IPS DF 19.7 (cell line): ENCODE results near the gene EIPR1.

Source experiments
- DNase-seq: peaks from one replicate; pipeline ENCODE4 v3.0.0-alpha.2; 2013; ENCODE audit warnings: low read depth, low spot score

The EIPR1 gene

DNA sequence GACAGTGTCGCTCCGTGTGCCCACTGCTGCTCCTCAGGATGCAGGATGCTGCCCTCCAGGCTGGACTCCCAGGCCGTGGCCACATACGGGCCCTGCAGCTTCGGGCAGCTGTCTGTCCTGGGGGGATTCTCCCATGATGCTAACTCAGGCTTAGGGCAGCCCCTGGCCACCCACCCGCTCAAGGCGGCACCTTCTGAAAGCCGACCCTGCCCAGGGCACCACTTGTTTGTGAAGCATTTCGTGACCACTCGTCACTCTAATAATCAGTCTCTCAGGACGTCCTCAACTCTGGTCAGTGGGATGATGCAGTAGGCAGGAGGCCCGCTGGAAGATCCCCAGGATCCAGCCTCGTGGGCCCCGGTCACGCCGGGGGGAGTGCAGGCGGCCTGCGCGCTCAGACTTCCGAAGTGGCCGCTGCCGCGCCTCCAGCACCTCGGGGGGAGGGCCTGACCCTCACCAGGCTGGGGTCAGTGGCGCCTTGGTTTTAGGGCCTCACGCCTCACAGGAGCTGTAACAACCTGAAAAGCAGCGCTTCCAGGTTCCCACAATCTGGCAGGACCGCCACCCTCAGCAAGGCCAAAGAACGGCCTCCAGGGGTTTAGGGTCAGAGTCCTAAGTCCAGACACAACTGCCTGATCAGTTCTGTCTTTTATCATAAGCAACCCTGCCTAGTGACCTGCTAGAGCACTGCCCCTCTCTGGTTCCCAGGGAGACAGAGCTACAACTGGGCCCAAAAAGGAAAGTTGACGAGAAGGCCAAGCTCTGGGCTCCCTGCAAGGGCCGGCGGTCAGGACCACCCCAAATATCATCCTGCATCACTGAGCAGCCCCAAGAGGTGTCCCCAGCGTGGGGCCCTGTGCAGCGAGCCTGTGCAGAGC, 53.0 kb downstream of the EIPR1 start:
- DNase-seq: no peak

DNA sequence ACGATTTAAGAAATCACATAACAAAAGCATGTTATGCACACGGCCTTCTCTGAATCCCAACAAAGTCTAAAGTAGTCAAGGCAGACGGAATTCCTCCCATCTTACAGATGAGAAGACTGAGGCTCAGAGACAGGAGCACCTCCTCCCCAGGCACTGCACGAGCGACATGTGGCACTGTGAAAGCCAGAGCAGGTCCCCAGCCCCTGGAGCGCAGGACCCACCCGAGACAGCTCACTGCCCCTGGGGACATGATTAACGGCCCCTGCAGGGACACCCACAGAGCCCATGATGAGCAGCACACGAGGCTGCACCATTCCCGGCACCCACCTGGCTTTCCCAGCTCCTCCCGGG, 53.6 kb downstream of the EIPR1 start:
- DNase-seq: no peak

DNA sequence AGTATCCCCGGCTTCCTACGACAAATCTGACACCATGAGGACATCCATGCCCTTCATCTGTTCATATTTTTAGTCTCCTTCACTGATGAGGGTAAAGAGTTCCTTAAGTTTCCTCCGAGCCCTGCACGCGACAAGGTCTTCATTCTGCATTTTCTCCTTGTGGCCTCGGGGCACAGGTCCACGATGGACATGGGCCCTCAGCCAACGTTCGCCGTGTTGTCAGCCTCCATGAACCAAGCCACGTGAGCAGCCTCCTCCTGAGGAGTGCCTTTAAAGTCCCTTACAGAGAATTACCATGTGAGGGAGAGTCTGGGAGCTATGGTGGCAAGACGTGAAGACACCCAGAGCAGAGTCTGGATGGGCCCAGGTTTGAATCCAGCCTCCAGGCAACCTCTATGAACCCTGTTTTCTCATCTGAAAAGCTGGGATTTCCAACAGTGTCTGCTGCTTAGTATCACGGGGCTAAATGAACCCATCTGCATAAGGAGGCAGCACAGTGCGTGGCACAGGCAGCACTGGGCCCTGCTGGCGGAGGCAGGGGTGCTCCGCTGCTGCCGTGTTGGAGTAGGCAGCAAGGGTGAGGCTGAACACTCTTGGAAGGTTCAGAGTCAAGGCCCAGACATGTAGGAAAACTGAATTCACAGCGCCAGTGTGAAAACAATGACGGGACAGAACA, 54.1 kb downstream of the EIPR1 start:
- DNase-seq: no peak

DNA sequence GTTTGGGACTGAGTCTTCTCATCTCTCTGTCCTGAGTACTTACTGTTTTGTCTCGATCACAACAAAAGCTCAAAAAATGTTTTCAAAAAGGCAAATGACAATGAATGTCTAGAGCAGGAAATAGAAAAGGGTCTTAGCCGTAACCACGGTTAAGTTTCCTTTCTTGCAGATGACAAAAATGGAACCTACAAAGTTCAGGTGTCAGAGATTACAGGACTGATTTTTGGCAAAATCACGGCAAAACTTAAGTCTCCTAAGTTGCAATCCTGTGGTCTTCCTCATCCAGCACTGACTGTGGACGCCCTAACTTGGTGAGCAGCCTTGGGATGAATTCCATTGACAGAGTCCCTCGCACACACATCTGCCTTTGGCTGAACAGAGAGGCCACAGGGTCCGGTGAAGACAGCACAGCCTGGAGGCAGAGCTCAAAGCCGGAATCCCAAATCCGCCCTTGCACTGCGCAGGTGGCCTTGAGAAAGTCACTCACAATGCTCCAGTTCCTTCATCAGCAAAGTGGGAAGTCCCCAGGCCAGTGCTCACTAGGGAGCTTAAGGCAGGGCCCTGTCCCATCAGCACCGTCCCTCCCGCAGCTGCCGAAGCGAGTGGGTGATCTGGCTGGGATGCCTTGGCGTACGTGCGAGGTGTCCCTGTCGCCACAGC, 55.2 kb downstream of the EIPR1 start:
- no peak for DNase-seq

DNA sequence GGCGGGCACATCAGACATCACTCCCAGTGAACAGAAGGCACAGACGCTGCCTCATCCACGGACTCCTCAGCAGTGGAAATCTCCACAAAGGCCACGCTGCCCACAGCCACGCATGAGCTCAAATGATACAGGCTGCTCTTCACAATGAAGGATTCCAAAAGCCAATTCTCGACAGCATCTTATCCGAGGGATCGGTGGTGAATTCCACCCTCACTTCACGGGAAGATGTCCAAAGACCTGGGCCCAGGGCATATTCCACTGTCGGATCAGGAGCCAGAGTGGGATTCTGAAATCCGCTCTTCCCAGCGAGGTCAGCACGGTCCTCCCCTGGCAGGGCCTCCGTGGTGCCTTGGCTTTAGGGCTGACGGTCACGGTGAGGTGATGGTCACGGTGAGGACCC, 55.8 kb downstream of the EIPR1 start:
- DNase-seq: no peak

DNA sequence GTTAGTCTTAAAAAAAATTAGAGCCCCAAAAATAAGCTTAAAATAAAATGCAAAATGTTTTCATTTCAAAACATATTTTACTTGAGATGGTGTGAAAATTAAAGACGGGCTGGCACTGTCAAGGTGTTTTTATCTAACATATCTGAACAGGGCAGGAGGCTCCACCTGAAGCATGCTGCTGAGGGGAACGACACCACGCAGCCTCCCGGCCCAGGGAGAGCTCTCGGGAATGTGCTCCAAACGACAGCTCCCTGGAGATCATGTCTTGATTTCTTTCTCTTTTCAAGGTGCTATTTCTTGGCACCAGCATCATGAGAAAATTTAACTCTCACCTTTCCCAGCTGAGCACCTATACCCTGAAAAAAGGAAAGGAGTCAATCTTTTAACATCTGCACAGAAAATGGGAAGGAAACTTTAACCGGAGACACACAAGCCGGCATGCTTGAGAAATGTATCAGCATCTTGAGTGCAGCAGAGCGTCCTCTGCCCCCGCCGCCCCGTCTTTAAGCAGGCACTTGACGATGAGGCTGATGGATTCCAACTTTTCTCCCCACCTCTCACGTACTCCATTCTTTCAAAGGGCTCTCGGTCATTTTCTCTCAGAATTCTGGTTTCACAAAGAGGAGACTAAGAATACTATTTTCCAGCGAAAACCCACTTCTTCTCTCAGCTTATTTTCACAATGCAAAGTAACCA, 56.6 kb downstream of the EIPR1 start:
- DNase-seq: no peak

DNA sequence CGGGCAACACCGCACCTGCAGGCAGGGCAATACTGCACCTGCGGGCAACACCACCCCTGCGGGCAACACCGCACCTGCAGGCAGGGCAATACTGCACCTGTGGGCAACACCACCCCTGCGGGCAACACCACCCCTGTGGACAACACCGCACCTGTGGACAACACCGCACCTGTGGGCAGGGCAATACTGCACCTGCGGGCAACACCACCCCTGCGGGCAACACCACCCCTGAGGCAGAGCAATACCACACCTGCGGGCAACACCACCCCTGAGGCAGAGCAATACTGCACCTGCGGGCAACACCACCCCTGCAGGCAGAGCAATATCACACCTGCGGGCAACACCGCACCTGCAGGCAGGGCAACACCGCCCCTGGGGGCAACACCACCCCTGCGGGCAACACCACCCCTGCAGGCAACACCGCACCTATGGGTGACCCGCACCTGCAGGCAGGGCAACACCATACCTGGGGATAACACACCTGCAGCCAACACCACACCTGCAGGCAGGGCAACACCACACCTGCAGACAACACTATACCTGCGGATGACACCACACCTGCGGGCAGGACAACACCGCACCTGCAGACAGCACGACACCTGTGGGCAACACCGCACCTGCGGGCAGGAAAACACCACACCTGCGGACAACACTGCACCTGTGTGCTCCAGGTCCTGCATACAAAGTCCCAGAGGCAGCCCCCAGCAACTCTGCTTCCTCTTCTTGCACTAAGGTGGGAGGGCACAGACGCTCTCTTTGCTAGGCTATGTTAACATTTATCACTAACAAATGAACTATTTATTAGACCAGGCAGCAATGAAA, 57.7 kb downstream of the EIPR1 start:
- no peak for DNase-seq

DNA sequence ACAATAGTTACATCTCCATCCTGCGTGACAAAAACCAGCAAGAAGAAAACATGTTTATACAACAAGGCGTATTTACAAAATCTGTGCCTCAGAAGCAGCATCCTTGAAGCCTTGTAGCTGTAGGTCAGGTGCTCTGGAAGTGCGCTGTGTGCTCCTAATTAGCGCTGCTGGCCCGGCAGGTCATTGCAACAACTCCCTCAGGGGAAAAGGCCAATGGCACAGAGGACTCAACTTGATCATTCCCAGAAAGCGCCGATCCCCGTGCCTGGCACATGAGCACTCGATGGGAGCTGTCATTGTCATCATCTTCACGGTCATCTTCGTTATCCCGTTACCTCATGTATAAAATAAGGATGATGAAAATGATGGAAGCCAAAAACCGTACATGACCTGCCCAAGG, 58.5 kb downstream of the EIPR1 start:
- no peak for DNase-seq

DNA sequence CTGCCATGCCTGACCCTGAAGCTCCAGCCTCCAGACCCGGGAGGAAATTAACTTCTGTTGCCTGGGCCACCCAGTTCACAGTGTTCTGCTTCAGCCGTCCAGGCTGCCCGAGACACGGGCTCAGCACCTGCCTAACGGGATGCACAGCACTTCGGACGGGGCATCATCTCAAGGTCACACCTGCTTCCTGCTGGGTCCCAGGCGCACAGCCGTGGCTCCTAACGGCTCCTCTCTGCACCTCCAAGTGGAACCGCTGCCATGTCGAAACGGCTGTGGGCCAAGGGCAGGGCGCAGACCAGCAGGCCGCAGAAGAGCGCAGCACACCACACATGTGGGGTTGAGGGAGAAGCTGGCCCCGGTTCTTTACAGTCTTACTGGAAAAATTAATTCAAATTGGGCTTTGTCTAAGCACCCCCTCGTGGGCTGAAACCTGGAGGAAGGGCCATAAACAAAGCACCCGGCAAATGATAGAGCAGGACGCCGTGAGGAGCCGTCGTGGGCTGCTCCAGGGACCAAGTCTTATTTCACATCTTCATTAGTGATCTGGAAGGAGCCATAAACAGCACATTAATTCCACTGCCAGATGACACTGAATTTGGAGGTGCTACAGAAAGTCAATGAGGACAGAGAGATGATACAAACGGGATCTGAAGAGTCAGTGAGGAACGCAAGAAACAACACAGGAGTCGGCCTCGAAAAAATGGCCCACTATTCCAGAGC, 59.6 kb downstream of the EIPR1 start:
- no peak for DNase-seq

DNA sequence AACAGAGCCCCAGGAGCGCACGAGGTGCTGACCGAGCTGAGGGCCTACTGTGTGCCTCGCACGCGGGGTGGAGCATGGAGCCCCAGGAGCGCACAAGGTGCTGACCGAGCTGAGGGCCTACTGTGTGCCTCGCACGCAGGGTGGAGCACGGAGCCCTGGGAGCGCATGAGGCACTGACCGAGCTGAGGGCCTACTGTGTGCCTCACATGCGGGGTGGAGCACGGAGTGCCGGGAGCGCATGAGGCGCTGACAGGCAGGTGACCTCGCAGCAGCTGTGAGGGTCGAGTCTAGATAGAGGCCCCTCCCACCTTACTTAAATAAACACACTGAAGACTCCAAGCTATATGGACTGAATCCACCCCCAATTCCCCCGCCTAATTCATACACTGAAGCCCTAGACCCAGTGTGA, 60.3 kb downstream of the EIPR1 start:
- no peak for DNase-seq

DNA sequence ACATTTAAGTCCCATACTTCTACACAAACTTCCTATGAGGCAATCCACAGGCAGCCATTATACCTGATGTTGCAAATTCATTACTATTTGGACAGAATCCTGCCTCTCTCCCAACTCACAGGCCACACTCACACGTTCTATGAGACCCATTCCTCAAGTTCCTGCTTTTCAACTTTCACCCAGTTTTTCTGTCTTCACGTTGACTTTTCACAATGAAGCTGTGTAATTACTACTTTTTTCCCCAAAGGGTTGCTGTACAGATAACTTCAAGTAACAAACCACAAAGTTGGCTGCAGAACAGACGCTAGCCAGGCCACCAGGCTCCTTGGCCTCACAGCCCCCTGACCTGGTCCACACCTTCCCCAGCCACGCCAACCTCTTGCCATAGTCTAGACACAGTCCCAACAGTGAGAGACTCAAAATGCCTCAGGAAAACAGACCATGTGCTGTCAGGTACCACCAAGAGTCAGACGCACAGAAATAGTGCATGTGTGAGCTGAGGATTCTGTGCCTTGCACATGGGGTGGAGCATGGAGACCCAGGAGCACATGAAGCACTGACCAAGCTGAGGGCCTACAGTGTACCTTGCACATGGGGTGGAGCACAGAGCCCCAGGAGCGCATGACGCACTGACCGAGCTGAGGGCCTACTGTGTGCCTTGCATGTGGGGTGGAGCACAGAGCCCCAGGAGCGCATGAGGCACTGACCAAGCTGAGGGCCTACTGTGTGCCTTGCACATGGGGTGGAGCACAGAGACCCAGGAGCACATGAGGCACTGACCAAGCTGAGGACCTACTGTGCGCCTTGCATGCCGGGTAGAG, 61.0 kb downstream of the EIPR1 start:
- no peak for DNase-seq

DNA sequence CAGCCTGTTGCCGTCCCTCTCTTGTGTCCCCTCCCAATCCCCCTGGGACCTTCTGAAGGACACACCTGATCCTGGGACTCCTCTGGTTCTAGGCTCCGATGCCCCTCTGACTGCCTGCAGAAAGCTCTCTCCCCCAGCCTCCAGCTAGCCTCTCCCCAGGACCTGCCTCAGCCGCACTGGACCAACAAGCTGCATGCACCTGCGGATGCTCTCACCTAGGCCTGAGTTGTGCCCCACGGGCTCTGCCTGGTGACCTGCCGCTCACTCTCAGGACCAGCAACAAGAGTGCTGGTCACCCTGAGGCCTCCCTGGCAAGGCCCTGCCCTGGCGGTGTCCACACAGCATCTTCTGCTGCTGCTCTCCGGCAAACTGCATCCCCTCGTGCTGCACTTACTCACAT, 63.0 kb downstream of the EIPR1 start:
- DNase-seq: no peak

DNA sequence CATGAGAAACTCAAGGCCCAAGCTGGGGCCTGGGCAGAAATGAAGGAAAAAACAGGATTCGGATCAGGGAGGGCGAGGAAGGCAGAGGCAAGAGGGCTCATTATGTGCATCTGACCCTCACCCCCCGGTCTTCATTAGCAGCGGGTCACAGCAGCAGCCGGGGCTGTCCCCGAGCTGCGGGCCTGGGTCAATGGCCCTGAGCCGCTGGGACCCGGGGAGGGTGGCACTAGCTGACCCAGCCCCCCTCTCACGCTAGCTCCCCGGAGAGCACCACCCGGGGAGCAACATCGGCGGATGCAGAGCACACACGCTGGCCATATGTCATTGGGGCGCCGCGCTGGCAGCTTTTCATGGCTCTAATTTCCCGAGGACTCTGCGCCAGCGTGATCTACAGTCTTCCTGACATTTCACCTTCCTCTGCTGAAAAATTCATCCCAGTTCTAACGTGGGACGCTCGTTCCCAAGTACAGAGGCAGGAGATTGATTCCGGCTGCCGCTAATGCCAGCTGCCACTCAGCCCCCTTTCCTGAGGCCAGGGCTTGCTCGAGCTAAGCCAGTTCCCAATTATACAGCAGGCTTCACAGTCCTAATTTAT, 63.7 kb downstream of the EIPR1 start:
- no peak for DNase-seq

DNA sequence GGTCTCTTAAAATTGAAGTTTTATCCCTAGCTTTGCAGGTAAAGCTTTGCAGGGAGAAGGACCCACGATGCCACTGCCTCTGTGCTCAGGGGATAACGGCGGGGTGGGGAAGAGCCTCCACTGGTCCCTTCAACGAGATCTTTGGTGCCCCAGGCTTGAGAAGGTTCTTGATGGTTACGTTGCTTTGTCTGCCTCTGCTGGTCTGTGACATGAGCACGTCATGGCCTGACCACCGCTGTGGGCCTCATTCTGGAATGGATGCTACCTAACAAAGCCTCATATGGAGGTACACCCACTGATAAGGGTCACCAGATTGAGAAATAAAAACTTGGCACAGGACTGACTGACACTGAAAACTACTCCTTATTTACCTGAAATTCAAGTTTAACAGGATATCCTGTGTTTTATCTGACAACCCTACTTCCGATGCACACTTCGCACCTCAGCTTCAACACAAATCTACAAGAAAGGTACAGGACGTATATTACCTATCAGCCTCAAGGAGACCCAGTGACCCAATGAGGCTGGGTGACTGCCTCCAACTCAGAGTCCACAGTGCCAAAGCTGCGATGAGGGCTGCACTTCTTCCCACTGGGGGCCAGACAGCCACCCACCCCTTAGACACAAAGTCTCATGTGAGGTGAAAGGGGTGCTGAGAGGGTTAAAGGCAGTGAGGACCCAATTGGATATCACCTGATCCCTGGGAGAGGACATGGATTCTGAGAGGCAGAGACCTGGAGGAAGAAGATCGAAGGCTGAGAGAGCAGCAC, 64.9 kb downstream of the EIPR1 start:
- DNase-seq: no peak

DNA sequence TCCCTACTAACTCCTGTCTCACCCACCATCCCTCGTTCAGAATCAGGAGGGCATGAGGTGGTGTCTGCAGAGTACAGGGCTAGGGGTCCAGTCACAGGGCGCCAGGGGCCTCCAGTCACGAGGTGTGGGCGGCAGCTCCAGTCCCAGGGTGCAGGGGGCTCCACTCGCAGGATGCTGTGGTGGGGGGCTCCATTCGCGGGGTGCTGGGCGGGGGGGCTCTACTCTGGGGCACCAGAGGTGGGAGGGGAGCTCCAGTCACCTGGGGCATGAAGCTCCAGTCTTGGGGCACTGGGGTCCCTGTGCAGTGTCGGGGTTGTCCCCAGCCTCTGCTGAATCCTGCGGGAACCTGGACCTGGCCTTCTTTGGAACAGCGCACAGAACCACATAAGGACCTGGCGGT, 66.0 kb downstream of the EIPR1 start:
- DNase-seq: no peak

DNA sequence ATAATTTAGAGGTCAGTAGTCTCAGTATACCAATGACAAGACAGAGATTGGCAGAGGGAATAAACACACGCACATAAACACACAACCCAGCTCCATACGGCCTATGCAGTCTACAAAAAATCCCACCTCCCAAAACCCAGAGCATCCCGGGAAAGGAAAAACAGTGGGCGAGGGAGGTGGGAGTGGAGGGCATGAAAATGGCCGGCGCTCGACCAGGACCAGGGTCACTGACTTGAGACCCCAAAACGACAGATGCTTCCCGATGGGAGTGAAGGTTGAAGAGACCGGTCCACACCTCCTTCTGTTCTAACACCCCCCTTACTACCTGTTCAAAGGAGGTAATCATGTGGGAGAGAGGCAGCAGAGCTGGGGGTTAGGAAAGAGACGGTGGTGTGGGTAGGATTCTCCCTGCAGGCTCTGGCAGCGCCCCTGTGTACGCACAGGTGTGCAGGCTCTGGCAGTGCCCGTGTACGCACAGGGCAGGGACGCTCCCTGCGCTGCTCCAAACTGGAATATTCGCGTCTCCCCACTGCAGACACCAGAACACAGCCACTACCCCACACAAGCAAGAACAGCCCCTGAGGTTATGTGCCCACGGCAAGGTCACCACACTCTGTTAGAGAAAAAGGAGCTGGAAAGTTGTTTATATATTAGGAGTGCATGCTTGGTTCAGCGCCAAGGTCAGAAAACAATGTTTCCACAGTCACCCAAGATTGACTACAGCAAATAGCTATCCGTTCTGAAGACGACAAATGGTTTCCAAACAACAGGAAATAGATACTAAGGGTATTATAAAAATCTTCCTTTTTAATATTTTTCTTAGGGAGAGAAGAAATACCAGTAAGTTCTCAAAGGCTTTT, 67.9 kb downstream of the EIPR1 start:
- no peak for DNase-seq

DNA sequence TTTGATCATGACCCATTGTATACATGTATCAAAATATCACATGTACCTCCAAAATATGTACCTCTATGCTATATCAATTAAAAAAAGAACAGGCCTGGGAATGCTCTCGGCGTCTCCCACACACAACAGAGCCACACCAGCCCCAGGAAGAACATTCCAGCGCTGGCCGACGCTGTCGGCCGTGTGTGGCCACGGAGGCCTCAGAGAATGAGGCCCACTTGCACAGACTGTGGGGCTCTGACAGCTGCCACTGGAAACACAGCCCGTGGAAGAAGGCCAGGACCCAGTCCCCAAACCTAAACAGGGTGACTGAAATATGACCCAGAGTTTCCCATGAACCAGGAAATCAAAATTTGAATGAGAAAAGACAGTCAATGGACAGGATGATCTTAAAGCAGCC, 69.7 kb downstream of the EIPR1 start:
- DNase-seq: no peak

DNA sequence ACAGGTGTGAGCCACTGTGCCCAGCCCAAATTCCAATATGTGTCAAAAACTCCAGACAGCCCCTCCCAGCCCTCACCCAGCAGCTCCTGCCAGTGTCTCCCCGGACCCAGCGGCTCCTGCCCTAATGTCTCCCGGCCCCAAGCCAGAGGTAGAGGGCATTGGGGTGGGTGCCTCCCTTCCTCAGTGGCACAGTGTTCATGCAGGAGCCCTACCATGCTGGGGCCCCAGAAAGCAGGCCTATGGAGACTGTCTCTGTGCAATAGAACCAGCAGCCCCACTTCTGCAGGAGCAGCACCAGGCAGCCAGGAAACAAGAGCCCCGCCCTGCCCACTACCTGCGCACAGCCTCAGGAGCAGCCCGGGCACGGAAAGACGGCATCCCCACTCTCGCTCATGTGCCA, 70.4 kb downstream of the EIPR1 start:
- no peak for DNase-seq
